OCI-LY3 (cell line): Measurements from ENCODE around the gene WHAMM.

Experiments used
- H2AFZ ChIP-seq: fragments of 200-600, 300-600 bp; shearing (Covaris generic); 2 replicates; pipeline ENCODE4 v1.6.0; 2014; ENCODE audit warnings: antibody characterized with exemption, low read depth, low read length
- H3K27ac ChIP-seq: fragments of 200-600, 300-600 bp; sonication (generic); 2 replicates; pipeline ENCODE4 v1.5.1; 2014; ENCODE audit warnings: mild to moderate bottlenecking, low read length, moderate library complexity, mixed read lengths
- H3K27me3 ChIP-seq: fragments of 200-600, 300-600 bp; sonication (generic); 2 replicates; pipeline ENCODE4 v1.6.1; 2014; ENCODE audit warnings: low read depth, low read length, mixed read lengths
- H3K36me3 ChIP-seq: fragments of 200-600, 300-600 bp; sonication (generic); replicated peaks from 2 replicates; pipeline ENCODE3; 2014; ENCODE audit warnings: low read depth, low read length, mixed read lengths
- H3K4me1 ChIP-seq: fragments of 300-600, 200-600 bp; sonication (generic); 2 replicates; pipeline ENCODE4 v1.6.1; 2014; ENCODE audit warnings: low read length, mixed read lengths
- H3K4me2 ChIP-seq: fragments of 200-600, 300-600 bp; sonication (generic); 2 replicates; pipeline ENCODE4 v1.6.1; 2014; ENCODE audit warnings: low read length, mixed read lengths
- H3K4me3 ChIP-seq: fragments of 300-600, 200-600 bp; sonication (generic); 2 replicates; pipeline ENCODE4 v1.5.1; 2014; ENCODE audit warnings: antibody characterized with exemption, mild to moderate bottlenecking, low read length, moderate library complexity
- H3K79me2 ChIP-seq: fragments of 300-600, 200-600 bp; shearing (Covaris generic); 2 replicates; pipeline ENCODE4 v1.6.1; 2014; ENCODE audit warnings: mild to moderate bottlenecking, low read length, mixed read lengths
- H3K9ac ChIP-seq: fragments of 300-600, 200-600 bp; shearing (Covaris generic); 2 replicates; pipeline ENCODE4 v1.6.0; 2014; ENCODE audit warnings: mild to moderate bottlenecking, low read length, moderate library complexity
- H3K9me3 ChIP-seq: fragments of 200-600, 300-600 bp; shearing (Covaris generic); 2 replicates; pipeline ENCODE4 v1.6.1; 2014; ENCODE audit warnings: low read length, mixed read lengths; ENCODE audit not compliant: insufficient read depth
- H4K20me1 ChIP-seq: fragments of 200-600, 300-600 bp; sonication (generic); 2 replicates; pipeline ENCODE4 v1.6.1; 2016; ENCODE audit warnings: low read length, mixed read lengths; ENCODE audit not compliant: insufficient read depth
- CTCF ChIP-seq: fragments of 200-600, 300-600 bp; sonication (generic); IDR thresholded peaks from 2 replicates; pipeline ENCODE4 v1.5.1; 2014; ENCODE audit warnings: antibody characterized with exemption, low read length, low read depth
- EZH2phosphoT487 ChIP-seq: fragments of 200-600 bp; shearing (Covaris generic); IDR thresholded peaks from 2 replicates; pipeline ENCODE4 v1.6.1; 2018; ENCODE audit warnings: antibody characterized with exemption, mixed run types, low read depth

Gene WHAMM

GRCh38 chr15:82846621-82847020 is 37.2 kb downstream of the WHAMM start:
- Histone ChIP-seq H4K20me1 (no peaks in the 10 kb centered on the region), H3K79me2 (no peaks in the 10 kb centered on the region), H3K36me3 (no peaks in the 10 kb centered on the region), H3K27me3 (no peaks in the 10 kb centered on the region), H3K4me2 (no peak overlapping the region), H2AFZ (no peak overlapping the region), H3K9ac (no peak overlapping the region), H3K4me3 (no peak overlapping the region), H3K27ac (no peak overlapping the region), H3K4me1 (peaks cover 32% of the 10 kb centered on the region), H3K9me3 (no peaks in the 10 kb centered on the region)
- TF ChIP-seq CTCF (no peak), EZH2phosphoT487 (no peak)

- no peaks in the 10 kb centered on the region for H3K36me3 ChIP-seq
- H3K9ac ChIP-seq = no peak overlapping the region
- no peak overlapping the region for H3K27ac ChIP-seq
- no peaks in the 10 kb centered on the region for H3K9me3 ChIP-seq
- no peaks in the 10 kb centered on the region for H3K27me3 ChIP-seq
- H2AFZ ChIP-seq = no peak overlapping the region
- H3K4me1 ChIP-seq = peaks cover 32% of the 10 kb centered on the region
- H3K4me3 ChIP-seq = no peak overlapping the region
- H3K79me2 ChIP-seq = no peaks in the 10 kb centered on the region
- H3K4me2 ChIP-seq = no peak overlapping the region
- TF ChIP-seq CTCF (no peak), EZH2phosphoT487 (no peak)
- H4K20me1 ChIP-seq = no peaks in the 10 kb centered on the region
These were observed 38.3 kb downstream of the WHAMM start for GRCh38 chr15:82847703-82848102.

GRCh38 chr15:82848241-82848993 is 39.0 kb downstream of the WHAMM start:
- Histone ChIP-seq H3K27ac (no peak overlapping the region), H3K27me3 (no peaks in the 10 kb centered on the region), H3K4me2 (no peak overlapping the region), H3K36me3 (no peaks in the 10 kb centered on the region), H3K4me1 (peaks cover 28% of the 10 kb centered on the region), H3K79me2 (no peaks in the 10 kb centered on the region), H3K9me3 (no peaks in the 10 kb centered on the region), H3K4me3 (no peak overlapping the region), H2AFZ (no peak overlapping the region), H4K20me1 (no peaks in the 10 kb centered on the region), H3K9ac (no peak overlapping the region)
- no peak for TF ChIP-seq EZH2phosphoT487

- H3K79me2 ChIP-seq = no peaks in the 10 kb centered on the region
- H3K4me2 ChIP-seq = peak overlapping the region; percentile 61
- H4K20me1 ChIP-seq = no peaks in the 10 kb centered on the region
- peak overlapping the region; percentile 25; the same call in 1 of the 2 replicates for H3K9ac ChIP-seq
- TF ChIP-seq EZH2phosphoT487 (no peak), CTCF (peak; percentile 95)
- H3K27ac ChIP-seq = no peak overlapping the region
- peak overlapping the region; percentile 35 for H3K4me3 ChIP-seq
- H3K27me3 ChIP-seq = no peaks in the 10 kb centered on the region
- no peaks in the 10 kb centered on the region for H3K9me3 ChIP-seq
- peak overlapping the region; percentile 84 for H2AFZ ChIP-seq
- H3K36me3 ChIP-seq = no peaks in the 10 kb centered on the region
- peaks cover 14% of the 10 kb centered on the region for H3K4me1 ChIP-seq
These were observed 40.4 kb downstream of the WHAMM start for GRCh38 chr15:82849556-82850512.
